K562 (cell line): ENCODE results near the gene EYA2. TPM values are rescaled to one million over a fixed set of nuclear protein-coding genes. Genes with fewer than 3 reads are reported as not detected.

Source experiments
- BRD9 ChIP-seq: fragments of 450-650 bp; IDR thresholded peaks from 2 replicates; pipeline ENCODE4 v1.6.1; 2018; ENCODE audit warnings: low read depth; ENCODE audit not compliant: partially characterized antibody
- CTCFL ChIP-seq: IDR thresholded peaks from 2 replicates; pipeline ENCODE4 v1.6.1; 2011; ENCODE audit warnings: borderline replicate concordance, low read depth, mild to moderate bottlenecking, moderate library complexity, low read length; ENCODE audit not compliant: insufficient read depth, poor library complexity, severe bottlenecking
- E2F8 ChIP-seq: fragments of 450-650 bp; IDR thresholded peaks from 2 replicates; pipeline ENCODE4 v1.7.1; 2018; ENCODE audit warnings: mild to moderate bottlenecking, low read depth; ENCODE audit not compliant: partially characterized antibody
- ESRRA ChIP-seq: fragments of 450-650 bp; IDR thresholded peaks from 2 replicates; pipeline ENCODE4 v1.6.1; 2014; ENCODE audit warnings: low read depth, mild to moderate bottlenecking, moderate library complexity, borderline replicate concordance
- ETS2 ChIP-seq: IDR thresholded peaks from 2 replicates; pipeline ENCODE4 v1.6.1; 2016; ENCODE audit warnings: borderline replicate concordance, missing genetic modification characterization, mild to moderate bottlenecking, moderate library complexity, missing compliant biosample characterization; ENCODE audit not compliant: poor library complexity, severe bottlenecking
- GTF3C2 ChIP-seq: IDR thresholded peaks from 3 replicates; pipeline ENCODE4 v1.6.1; 2011; ENCODE audit warnings: borderline replicate concordance, mild to moderate bottlenecking, moderate library complexity; ENCODE audit not compliant: insufficient read length; ENCODE audit errors: extremely low read depth
- HDAC3 ChIP-seq: fragments of 450-650 bp; IDR thresholded peaks from 2 replicates; pipeline ENCODE4 v1.6.1; 2018; ENCODE audit warnings: borderline replicate concordance, mild to moderate bottlenecking, moderate library complexity; ENCODE audit not compliant: partially characterized antibody
- NCOA4 ChIP-seq: fragments of 450-650 bp; IDR thresholded peaks from 2 replicates; pipeline ENCODE4 v1.6.1; 2018; ENCODE audit warnings: mild to moderate bottlenecking; ENCODE audit not compliant: partially characterized antibody
- SMARCA4 ChIP-seq: fragments of 450-650 bp; IDR thresholded peaks from 2 replicates; pipeline ENCODE4 v1.6.1; 2016
- SOX6 ChIP-seq: fragments of 450-650 bp; IDR thresholded peaks from 2 replicates; pipeline ENCODE4 v1.6.1; 2014; ENCODE audit warnings: mild to moderate bottlenecking
- STAT5B ChIP-seq: fragments of 250-450 bp; sonication (Bioruptor Pico); IDR thresholded peaks from 2 replicates; pipeline ENCODE4 v1.8.0; 2021; ENCODE audit warnings: mild to moderate bottlenecking, inconsistent platforms
- TCF15 ChIP-seq: fragments of 250-450 bp; sonication (Bioruptor Pico); IDR thresholded peaks from 2 replicates; pipeline ENCODE4 v1.8.0; 2022; ENCODE audit warnings: moderate library complexity, mild to moderate bottlenecking, inconsistent platforms
- TOE1 ChIP-seq, 2 experiments: fragments of 450-650 bp in 1 of 2; sonication (generic) in 1 of 2; formaldehyde crosslinking in 1 of 2; IDR thresholded peaks; 2 replicates each; pipeline versions ENCODE4 v1.7.1 to v1.8.0; 2016 to 2022; ENCODE audit warnings: borderline replicate concordance in 2 of 2, mild to moderate bottlenecking in 2 of 2, antibody characterized with exemption in 1 of 2, inconsistent platforms in 1 of 2, low read depth in 1 of 2, missing genetic modification reagents in 1 of 2, moderate library complexity in 1 of 2
- TRIM28 ChIP-seq: fragments of 450-650 bp; IDR thresholded peaks from 2 replicates; pipeline ENCODE4 v1.6.1; 2017
- ZBTB12 ChIP-seq: fragments of 250-450 bp; sonication (Bioruptor Pico); IDR thresholded peaks from 2 replicates; pipeline ENCODE4 v1.4.0; 2020
- polyA plus RNA-seq, 8 experiments: library from polyadenylated mRNA; depleted of rRNA in 4 of 8; stranded (reverse) in 5 of 8; unstranded in 3 of 8; fragments of >200 nt; fragmentation: Nextera tagmentation in 2 of 8; fragmentation: Illumina TruSeq in 1 of 8; extraction: Ambion mirVana in 2 of 8; extraction: Trizol in 1 of 8; gene quantifications; 2 replicates each; pipeline versions ENCODE4 v1.2.1 to v1.2.3, GENCODE V29; 2011 to 2014; ENCODE audit warnings: inconsistent platforms in 1 of 8, missing spikeins in 1 of 8
- total RNA-seq, 7 experiments: library from RNA; depleted of rRNA in 6 of 7; stranded (reverse); fragments of >200 nt in 6 of 7; fragmentation: Illumina TruSeq in 2 of 7; extraction: Trizol in 2 of 7; gene quantifications; 2 replicates each; pipeline versions ENCODE4 v1.2.1 to v1.2.3, GENCODE V29; 2011 to 2021; ENCODE audit warnings: low replicate concordance in 1 of 7

EYA2 gene
- total and polyA plus RNA-seq, 9 of the 15 experiments (the other 6 are each of a cell fraction or from before 2014, with no cell fraction given): 0.03 TPM; not detected in 8

GRCh38 chr20:47150403-47151152 lies 255.9 kb downstream of the EYA2 start (continued):
- TF ChIP-seq CTCFL (peak; percentile 98), TCF15 (no peak), E2F8 (no peak), BRD9 (no peak), HDAC3 (no peak), SOX6 (no peak), STAT5B (no peak), ESRRA (no peak), NCOA4 (no peak), TRIM28 (no peak), ZBTB12 (CRISPR knock-in tag) (no peak), GTF3C2 (no peak), TOE1 (IDR thresholded peaks at IDR 0.05; ENCODE audit: borderline replicate concordance) (peak; percentile 92), TOE1 (CRISPR knock-in tag; IDR thresholded peaks at IDR 0.05; ENCODE audit: borderline replicate concordance, low read depth) (no peak), ETS2 (no peak), SMARCA4 (no peak)
